Measurements from ENCODE around the gene TMEM164.

DNA sequence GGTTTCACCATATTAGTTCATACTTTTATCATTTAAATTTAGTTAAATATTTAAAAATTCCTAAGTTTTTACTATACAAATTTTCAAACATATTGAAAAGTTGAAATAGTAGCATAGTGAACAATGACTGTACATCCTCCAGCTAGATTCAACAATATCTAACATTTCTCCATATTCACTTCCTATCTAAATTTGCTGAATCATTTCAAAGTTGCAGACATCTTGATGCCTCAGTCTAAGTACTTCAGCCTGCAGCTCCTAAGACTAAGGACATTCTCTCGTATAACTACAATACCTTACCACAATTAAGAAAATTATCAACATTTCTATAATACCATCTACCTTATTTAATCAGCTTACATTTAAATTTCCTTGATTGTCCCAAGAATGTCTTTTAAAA, 132.7 kb downstream of the TMEM164 start:
- TF ChIP-seq, protein P1, sequence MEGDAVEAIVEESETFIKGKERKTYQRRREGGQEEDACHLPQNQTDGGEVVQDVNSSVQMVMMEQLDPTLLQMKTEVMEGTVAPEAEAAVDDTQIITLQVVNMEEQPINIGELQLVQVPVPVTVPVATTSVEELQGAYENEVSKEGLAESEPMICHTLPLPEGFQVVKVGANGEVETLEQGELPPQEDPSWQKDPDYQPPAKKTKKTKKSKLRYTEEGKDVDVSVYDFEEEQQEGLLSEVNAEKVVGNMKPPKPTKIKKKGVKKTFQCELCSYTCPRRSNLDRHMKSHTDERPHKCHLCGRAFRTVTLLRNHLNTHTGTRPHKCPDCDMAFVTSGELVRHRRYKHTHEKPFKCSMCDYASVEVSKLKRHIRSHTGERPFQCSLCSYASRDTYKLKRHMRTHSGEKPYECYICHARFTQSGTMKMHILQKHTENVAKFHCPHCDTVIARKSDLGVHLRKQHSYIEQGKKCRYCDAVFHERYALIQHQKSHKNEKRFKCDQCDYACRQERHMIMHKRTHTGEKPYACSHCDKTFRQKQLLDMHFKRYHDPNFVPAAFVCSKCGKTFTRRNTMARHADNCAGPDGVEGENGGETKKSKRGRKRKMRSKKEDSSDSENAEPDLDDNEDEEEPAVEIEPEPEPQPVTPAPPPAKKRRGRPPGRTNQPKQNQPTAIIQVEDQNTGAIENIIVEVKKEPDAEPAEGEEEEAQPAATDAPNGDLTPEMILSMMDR (IDR thresholded peaks at IDR 0.05), result no peak
- TF ChIP-seq POLR2A (IDR thresholded peaks at IDR 0.05), result no peak

All from right lobe of liver (tissue), 4 donors.